ENCODE measurements around the gene VIL1.
A peak's percentile ranks its signal among the peaks of the same experiment; 100 is the strongest.

The VIL1 gene

DNA sequence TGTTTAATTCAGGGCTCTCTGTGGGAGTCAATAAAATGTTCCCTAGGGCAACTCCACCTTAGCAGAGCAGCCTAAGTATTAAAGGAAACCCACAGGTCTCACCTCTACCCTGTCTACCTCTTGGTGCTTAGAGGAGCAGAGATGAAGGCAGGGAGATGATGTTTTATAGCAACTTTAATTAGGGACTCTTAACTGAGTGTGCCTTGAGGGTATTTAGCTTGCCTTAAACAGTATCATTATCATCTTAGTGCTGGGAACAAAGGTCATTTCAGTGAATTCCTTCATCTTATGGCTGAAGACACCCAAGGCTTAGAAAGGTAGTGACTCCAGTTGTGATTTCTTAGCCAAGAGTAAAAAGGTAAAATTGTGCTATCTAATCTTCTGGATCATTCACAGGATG lies 26.7 kb downstream of the VIL1 start:
- Histone ChIP-seq H3K4me1 (ENCODE audit: control insufficient read depth, insufficient read depth, low read length) (no peaks in the 10 kb centered on the region), H3K9me3 (ENCODE audit: control insufficient read depth, insufficient read depth, low read depth, low read length) (no peaks in the 10 kb centered on the region), H3K4me3 (ENCODE audit: low read depth, low read length) (no peak overlapping the region), H3K27ac (ENCODE audit: extremely low read depth, low read depth, low read length) (no peak overlapping the region), H3K36me3 (ENCODE audit: control insufficient read depth in 2 of 2, insufficient read depth in 1 of 2, low read length in 2 of 2) (peaks cover 3 to 40% of the 10 kb centered on the region in 2 experiments; a peak in 2 of 3 replicates)
- TF ChIP-seq ZXDB (tag by site-specific recombination; IDR thresholded peaks at IDR 0.05) (no peak), SP7 (tag by site-specific recombination; IDR thresholded peaks at IDR 0.05) (peak; percentile 62; the same call in 1 of the 2 replicates), KLF9 (tag by site-specific recombination; IDR thresholded peaks at IDR 0.05; ENCODE audit: low read depth) (no peak)
- CTCF ChIA-PET = interaction anchor here (0.5 to 0.6 kb wide), 3 partner anchors 26 to 1199 kb away, joined by 3 read pairs; no protein-coding TSS in a partner anchor
- POLR2A ChIA-PET = no interaction called here

- Histone ChIP-seq H3K27ac (ENCODE audit: extremely low read depth, low read depth, low read length) (no peak overlapping the region), H3K4me3 (ENCODE audit: low read depth, low read length) (no peak overlapping the region), H3K9me3 (ENCODE audit: control insufficient read depth, insufficient read depth, low read depth, low read length) (no peaks in the 10 kb centered on the region), H3K36me3 (ENCODE audit: control insufficient read depth in 2 of 2, insufficient read depth in 1 of 2, low read length in 2 of 2) (peaks cover 3 to 41% of the 10 kb centered on the region in 2 experiments; a peak in 2 of 3 replicates), H3K4me1 (ENCODE audit: control insufficient read depth, insufficient read depth, low read length) (no peaks in the 10 kb centered on the region)
- ChIA-PET POLR2A (no interaction called here), CTCF (interaction anchor here (0.7 kb wide), 1 partner anchor 106 kb away, joined by 3 read pairs; no protein-coding TSS in a partner anchor)
- TF ChIP-seq, protein P1, sequence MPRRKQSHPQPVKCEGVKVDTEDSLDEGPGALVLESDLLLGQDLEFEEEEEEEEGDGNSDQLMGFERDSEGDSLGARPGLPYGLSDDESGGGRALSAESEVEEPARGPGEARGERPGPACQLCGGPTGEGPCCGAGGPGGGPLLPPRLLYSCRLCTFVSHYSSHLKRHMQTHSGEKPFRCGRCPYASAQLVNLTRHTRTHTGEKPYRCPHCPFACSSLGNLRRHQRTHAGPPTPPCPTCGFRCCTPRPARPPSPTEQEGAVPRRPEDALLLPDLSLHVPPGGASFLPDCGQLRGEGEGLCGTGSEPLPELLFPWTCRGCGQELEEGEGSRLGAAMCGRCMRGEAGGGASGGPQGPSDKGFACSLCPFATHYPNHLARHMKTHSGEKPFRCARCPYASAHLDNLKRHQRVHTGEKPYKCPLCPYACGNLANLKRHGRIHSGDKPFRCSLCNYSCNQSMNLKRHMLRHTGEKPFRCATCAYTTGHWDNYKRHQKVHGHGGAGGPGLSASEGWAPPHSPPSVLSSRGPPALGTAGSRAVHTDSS (tag by site-specific recombination; IDR thresholded peaks at IDR 0.05) = no peak
- TF ChIP-seq ZNF266 (tag by site-specific recombination; IDR thresholded peaks at IDR 0.05; ENCODE audit: low read depth) (no peak), ZNF133 (tag by site-specific recombination; IDR thresholded peaks at IDR 0.05) (no peak), ZNF426 (tag by site-specific recombination; IDR thresholded peaks at IDR 0.05) (no peak), ZNF791 (tag by site-specific recombination; IDR thresholded peaks at IDR 0.05) (no peak)
Measured at GRCh38 chr2:218446547-218446946, 27.6 kb downstream of the VIL1 start.

DNA sequence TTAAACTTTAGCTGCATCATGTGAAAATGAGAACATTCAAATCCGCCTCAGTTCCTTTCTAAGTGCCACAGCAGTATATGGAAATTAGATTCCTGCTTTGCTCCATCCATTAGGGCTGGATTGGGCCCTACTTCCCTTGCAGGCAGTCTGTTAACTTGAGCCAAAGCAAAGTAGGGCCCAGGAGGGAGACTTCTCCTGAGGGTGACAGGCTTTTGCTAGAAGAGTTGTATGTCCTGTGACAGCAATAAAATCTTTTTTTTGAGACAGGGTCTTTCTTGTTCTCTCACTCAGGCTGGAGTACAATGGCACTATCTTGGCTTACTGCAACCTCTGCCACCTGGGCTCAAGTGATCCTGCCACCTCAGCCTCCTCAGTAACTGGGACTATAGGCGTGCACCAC lies 28.1 kb downstream of the VIL1 start:
- Histone ChIP-seq H3K9me3 (ENCODE audit: control insufficient read depth, insufficient read depth, low read depth, low read length) (no peaks in the 10 kb centered on the region), H3K4me3 (ENCODE audit: low read depth, low read length) (no peak overlapping the region), H3K27ac (ENCODE audit: extremely low read depth, low read depth, low read length) (no peak overlapping the region), H3K4me1 (ENCODE audit: control insufficient read depth, insufficient read depth, low read length) (no peaks in the 10 kb centered on the region), H3K36me3 (ENCODE audit: control insufficient read depth in 2 of 2, insufficient read depth in 1 of 2, low read length in 2 of 2) (peaks cover 3 to 41% of the 10 kb centered on the region in 2 experiments; a peak in 2 of 3 replicates)
- ChIA-PET CTCF (interaction anchor here (0.7 kb wide), 1 partner anchor 106 kb away, joined by 3 read pairs; no protein-coding TSS in a partner anchor), POLR2A (interaction anchor here (0.5 kb wide), 1 partner anchor 204 kb away, joined by 4 read pairs; no protein-coding TSS in a partner anchor)
- no peak for TF ChIP-seq ZNF223 (tag by site-specific recombination; IDR thresholded peaks at IDR 0.05)
- TF ChIP-seq ZNF354C (tag by site-specific recombination; IDR thresholded peaks at IDR 0.05; ENCODE audit: borderline replicate concordance, low read depth) = no peak
- TF ChIP-seq ZFP37 (tag by site-specific recombination; IDR thresholded peaks at IDR 0.05) = no peak
- no peak for TF ChIP-seq ZBTB6 (tag by site-specific recombination; IDR thresholded peaks at IDR 0.05)
- TF ChIP-seq SP2 (tag by site-specific recombination; IDR thresholded peaks at IDR 0.05) = no peak
- TF ChIP-seq ZNF473 (tag by site-specific recombination; IDR thresholded peaks at IDR 0.05) = no peak
- TF ChIP-seq ZNF18 (tag by site-specific recombination; IDR thresholded peaks at IDR 0.05) = no peak
- no peak for TF ChIP-seq ZNF654 (tag by site-specific recombination; IDR thresholded peaks at IDR 0.05; ENCODE audit: low read depth)
- no peak for TF ChIP-seq ZNF211 (tag by site-specific recombination; IDR thresholded peaks at IDR 0.05; ENCODE audit: low read depth)
- TF ChIP-seq, protein P2, sequence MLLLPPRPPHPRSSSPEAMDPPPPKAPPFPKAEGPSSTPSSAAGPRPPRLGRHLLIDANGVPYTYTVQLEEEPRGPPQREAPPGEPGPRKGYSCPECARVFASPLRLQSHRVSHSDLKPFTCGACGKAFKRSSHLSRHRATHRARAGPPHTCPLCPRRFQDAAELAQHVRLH (tag by site-specific recombination; IDR thresholded peaks at IDR 0.05) = no peak
- TF ChIP-seq HOXD13 (CRISPR knock-in tag; IDR thresholded peaks at IDR 0.05; ENCODE audit: borderline replicate concordance) = no peak
- no peak for TF ChIP-seq ZNF521 (tag by site-specific recombination; IDR thresholded peaks at IDR 0.05)
- no peak for TF ChIP-seq ZSCAN4 (tag by site-specific recombination; IDR thresholded peaks at IDR 0.05)
- TF ChIP-seq ZNF248 (tag by site-specific recombination; IDR thresholded peaks at IDR 0.05) = no peak
- TF ChIP-seq ZNF837 (tag by site-specific recombination; IDR thresholded peaks at IDR 0.05) = no peak
- no peak for TF ChIP-seq REPIN1 (tag by site-specific recombination; IDR thresholded peaks at IDR 0.05; ENCODE audit: low read depth)
